ENCODE measurements around the gene LILRB5. TPM values are rescaled to one million over a fixed set of nuclear protein-coding genes. Genes with fewer than 3 reads are reported as not detected.
"Not testable (repeated sequence)": the region's sequence is repeated elsewhere in the genome, so short reads cannot be mapped to it uniquely, and the experiment has no call there.

Gene LILRB5
- total RNA-seq, 1 experiment from 2014 or later, result 0.05 TPM

GRCh38 chr19:54285427-54286056 lies 28.5 kb upstream of the LILRB5 start:
- DNase-seq (ENCODE audit: low read depth, low spot score); H3K4me3 ChIP-seq (ENCODE audit: low read depth in 2 of 2, low read length in 2 of 2); H3K27ac ChIP-seq (ENCODE audit: low read length); H3K36me3 ChIP-seq (ENCODE audit: control insufficient read depth, insufficient read depth, low read length); CTCF ChIA-PET; BruUV-seq (replicated peaks); H3K9me3 ChIP-seq (ENCODE audit: control insufficient read depth, insufficient read depth, low read depth, low read length); in situ Hi-C loops (cut with HindIII; ENCODE audit: low pct_unique_long_range_greater_than_20kb, low sequenced_read_pairs); POLR2A ChIA-PET; H3K4me1 ChIP-seq (ENCODE audit: control insufficient read depth, insufficient read depth, low read length); intact Hi-C loops (cut with micrococcal nuclease; ENCODE audit: unreplicated experiment): not testable (repeated sequence)
- peak; percentile 49 for ATAC-seq
- H3K27me3 ChIP-seq (ENCODE audit: control insufficient read depth, insufficient read depth, low read length), result peaks cover 13% of the 10 kb centered on the region

DNA sequence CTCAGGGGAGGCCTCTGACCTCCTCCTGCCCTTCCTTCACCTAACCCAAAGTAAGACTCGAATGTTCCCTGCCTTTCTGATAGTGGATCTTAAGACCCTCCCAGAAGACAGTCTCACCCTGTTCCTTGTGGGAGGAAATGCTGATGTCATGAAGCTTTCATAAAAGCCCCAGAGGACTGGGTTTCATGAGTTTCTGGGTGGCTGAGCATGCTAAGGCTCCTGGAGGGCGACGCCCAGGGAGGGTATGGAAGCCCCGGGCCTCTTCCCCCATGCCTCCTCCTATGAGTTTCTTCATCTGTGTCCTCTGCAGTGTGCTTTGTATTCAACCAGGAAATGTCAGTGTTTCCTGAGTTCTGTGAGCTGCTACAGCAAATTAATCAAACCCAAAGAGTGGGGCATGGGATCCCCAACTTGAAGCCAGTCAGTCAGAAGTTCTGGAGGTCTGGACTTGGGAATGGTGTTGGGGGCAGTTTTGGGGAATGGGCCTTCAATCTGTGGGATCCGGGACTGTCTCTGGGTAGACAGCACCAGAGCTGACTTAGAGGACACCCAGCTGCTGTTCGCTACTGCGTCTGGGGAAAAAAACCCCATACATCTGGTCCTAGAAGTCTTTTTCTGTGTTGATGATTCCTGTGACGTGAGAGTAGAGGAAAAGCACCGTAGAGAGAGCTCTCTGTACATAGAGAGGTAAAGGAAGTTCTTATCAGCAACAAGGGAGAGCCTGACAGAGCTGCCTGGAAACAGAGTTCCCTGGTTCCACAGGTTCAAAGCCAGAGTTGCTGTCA lies 25.8 kb upstream of the LILRB5 start:
- DNase-seq (ENCODE audit: low read depth, low spot score) (no peak), ATAC-seq (no peak)
- BruUV-seq (replicated peaks), result no TSS peak
- no peaks in the 10 kb centered on the region for H3K4me1 ChIP-seq (ENCODE audit: control insufficient read depth, insufficient read depth, low read length)
- no peak overlapping the region for H3K27ac ChIP-seq (ENCODE audit: low read length)
- intact Hi-C loops (cut with micrococcal nuclease; ENCODE audit: unreplicated experiment) (no loop called here), in situ Hi-C loops (cut with HindIII; ENCODE audit: low pct_unique_long_range_greater_than_20kb, low sequenced_read_pairs) (no loop called here)
- H3K9me3 ChIP-seq (ENCODE audit: control insufficient read depth, insufficient read depth, low read depth, low read length), result no peaks in the 10 kb centered on the region
- POLR2A ChIA-PET, result no interaction called here
- H3K4me3 ChIP-seq (ENCODE audit: low read depth in 2 of 2, low read length in 2 of 2), result no peak overlapping the region
- no peaks in the 10 kb centered on the region for H3K36me3 ChIP-seq (ENCODE audit: control insufficient read depth, insufficient read depth, low read length)
- TF ChIP-seq POLR2AphosphoS5 (IDR thresholded peaks at IDR 0.05; ENCODE audit: low read depth, low read length), result no peak
- TF ChIP-seq, protein P1, sequence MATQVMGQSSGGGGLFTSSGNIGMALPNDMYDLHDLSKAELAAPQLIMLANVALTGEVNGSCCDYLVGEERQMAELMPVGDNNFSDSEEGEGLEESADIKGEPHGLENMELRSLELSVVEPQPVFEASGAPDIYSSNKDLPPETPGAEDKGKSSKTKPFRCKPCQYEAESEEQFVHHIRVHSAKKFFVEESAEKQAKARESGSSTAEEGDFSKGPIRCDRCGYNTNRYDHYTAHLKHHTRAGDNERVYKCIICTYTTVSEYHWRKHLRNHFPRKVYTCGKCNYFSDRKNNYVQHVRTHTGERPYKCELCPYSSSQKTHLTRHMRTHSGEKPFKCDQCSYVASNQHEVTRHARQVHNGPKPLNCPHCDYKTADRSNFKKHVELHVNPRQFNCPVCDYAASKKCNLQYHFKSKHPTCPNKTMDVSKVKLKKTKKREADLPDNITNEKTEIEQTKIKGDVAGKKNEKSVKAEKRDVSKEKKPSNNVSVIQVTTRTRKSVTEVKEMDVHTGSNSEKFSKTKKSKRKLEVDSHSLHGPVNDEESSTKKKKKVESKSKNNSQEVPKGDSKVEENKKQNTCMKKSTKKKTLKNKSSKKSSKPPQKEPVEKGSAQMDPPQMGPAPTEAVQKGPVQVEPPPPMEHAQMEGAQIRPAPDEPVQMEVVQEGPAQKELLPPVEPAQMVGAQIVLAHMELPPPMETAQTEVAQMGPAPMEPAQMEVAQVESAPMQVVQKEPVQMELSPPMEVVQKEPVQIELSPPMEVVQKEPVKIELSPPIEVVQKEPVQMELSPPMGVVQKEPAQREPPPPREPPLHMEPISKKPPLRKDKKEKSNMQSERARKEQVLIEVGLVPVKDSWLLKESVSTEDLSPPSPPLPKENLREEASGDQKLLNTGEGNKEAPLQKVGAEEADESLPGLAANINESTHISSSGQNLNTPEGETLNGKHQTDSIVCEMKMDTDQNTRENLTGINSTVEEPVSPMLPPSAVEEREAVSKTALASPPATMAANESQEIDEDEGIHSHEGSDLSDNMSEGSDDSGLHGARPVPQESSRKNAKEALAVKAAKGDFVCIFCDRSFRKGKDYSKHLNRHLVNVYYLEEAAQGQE (IDR thresholded peaks at IDR 0.05; ENCODE audit: insufficient read depth in 1 of 2, low read depth in 2 of 2, low read length in 1 of 2), result no peak
- no peak for TF ChIP-seq TCF7L2 (IDR thresholded peaks at IDR 0.05; ENCODE audit: low read depth, low read length)
- TF ChIP-seq SIN3A (IDR thresholded peaks at IDR 0.05; ENCODE audit: borderline replicate concordance, insufficient read depth, low read depth, low read length), result no peak
- no peak for TF ChIP-seq CTCF (IDR thresholded peaks at IDR 0.05)
- peaks cover 12% of the 10 kb centered on the region for H3K27me3 ChIP-seq (ENCODE audit: control insufficient read depth, insufficient read depth, low read length)
- CTCF ChIA-PET, result no interaction called here

DNA sequence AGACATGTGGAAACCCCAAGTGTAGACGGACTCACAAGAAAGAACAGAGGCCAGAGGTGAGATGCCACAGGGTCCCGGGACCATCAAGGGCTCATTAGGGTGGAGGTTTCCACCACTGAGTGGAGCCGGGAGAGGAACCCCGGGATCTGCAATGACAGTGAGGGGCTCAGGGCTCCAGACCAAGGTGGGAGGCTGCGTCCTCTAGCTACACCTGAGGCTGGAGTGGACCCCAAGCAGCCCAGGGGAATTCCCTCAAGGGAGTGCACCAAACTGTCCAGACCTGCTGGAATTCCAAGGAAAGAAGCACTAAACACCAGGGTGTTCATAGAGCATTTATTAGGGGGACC lies 24.6 kb upstream of the LILRB5 start:
- H3K36me3 ChIP-seq (ENCODE audit: control insufficient read depth, insufficient read depth, low read length); H3K4me1 ChIP-seq (ENCODE audit: control insufficient read depth, insufficient read depth, low read length); H3K27ac ChIP-seq (ENCODE audit: low read length); intact Hi-C loops (cut with micrococcal nuclease; ENCODE audit: unreplicated experiment); POLR2A ChIA-PET; BruUV-seq (replicated peaks); in situ Hi-C loops (cut with HindIII; ENCODE audit: low pct_unique_long_range_greater_than_20kb, low sequenced_read_pairs); CTCF ChIA-PET; DNase-seq (ENCODE audit: low read depth, low spot score); H3K4me3 ChIP-seq (ENCODE audit: low read depth in 2 of 2, low read length in 2 of 2); ATAC-seq; H3K9me3 ChIP-seq (ENCODE audit: control insufficient read depth, insufficient read depth, low read depth, low read length): not testable (repeated sequence)
- peaks cover 12% of the 10 kb centered on the region for H3K27me3 ChIP-seq (ENCODE audit: control insufficient read depth, insufficient read depth, low read length)
